PC-9 (cell line): ENCODE measurements around the gene TBC1D2B. TPM values are rescaled to one million over a fixed set of nuclear protein-coding genes. Genes with fewer than 3 reads are reported as not detected.

Experiments
- BruUV-seq: library from RNA; stranded (reverse); fragments of 400-500 nt; replicated peaks from 2 replicates; lab custom pipeline; 2021; lab: Mats Ljungman, UMichigan
- CTCF ChIA-PET: fragments of 300-600 bp; sonication (Branson Sonifier 250); formaldehyde crosslinking; loops from one replicate; lab custom pipeline; 2022; ENCODE audit warnings: antibody characterized with exemption; lab: Charles Lee
- POLR2A ChIA-PET: fragments of 300-600 bp; sonication (Branson Sonifier 250); formaldehyde crosslinking; loops from one replicate; lab custom pipeline; 2022; ENCODE audit warnings: antibody characterized with exemption; ENCODE audit not compliant: unreplicated experiment; lab: Charles Lee
- DNase-seq, 2 experiments: peaks; one replicate each; pipeline versions ENCODE4 v3.0.0 to v3.0.0-alpha.2; 2015 to 2022; ENCODE audit warnings: mixed read lengths in 1 of 2
- H2AFZ ChIP-seq: fragments of 200-600 bp; sonication (generic); 2 replicates; pipeline ENCODE4 v1.8.1; 2017; ENCODE audit warnings: antibody characterized with exemption
- H3F3A ChIP-seq: fragments of 200-600 bp; sonication (generic); 2 replicates; pipeline ENCODE4 v1.8.1; 2017; ENCODE audit warnings: antibody characterized with exemption, mild to moderate bottlenecking, low read depth; ENCODE audit not compliant: insufficient read depth
- H3K27ac ChIP-seq: fragments of 200-600 bp; sonication (generic); 2 replicates; pipeline ENCODE4 v1.6.1; 2016; ENCODE audit warnings: mixed run types
- H3K27me3 ChIP-seq: fragments of 200-600 bp; sonication (generic); 2 replicates; pipeline ENCODE4 v1.6.1; 2016; ENCODE audit warnings: low read depth, mixed run types; ENCODE audit not compliant: insufficient read depth
- H3K36me3 ChIP-seq: fragments of 200-600 bp; sonication (generic); 2 replicates; pipeline ENCODE4 v1.6.1; 2016; ENCODE audit warnings: low read depth, mixed run types
- H3K4me1 ChIP-seq: fragments of 200-600 bp; sonication (generic); replicated peaks from 2 replicates; pipeline ENCODE4 v1.6.1; 2016; ENCODE audit warnings: mixed run types; ENCODE audit not compliant: insufficient read depth
- H3K4me2 ChIP-seq: fragments of 200-600 bp; sonication (generic); 2 replicates; pipeline ENCODE4 v1.6.1; 2017; ENCODE audit warnings: mixed run types
- H3K4me3 ChIP-seq: fragments of 200-600 bp; sonication (generic); 2 replicates; pipeline ENCODE4 v1.6.1; 2016; ENCODE audit warnings: mixed run types
- H3K79me2 ChIP-seq: fragments of 200-600 bp; sonication (generic); 2 replicates; pipeline ENCODE4 v1.6.1; 2017; ENCODE audit warnings: low read depth, mixed run types
- H3K9me2 ChIP-seq: fragments of 200-600 bp; sonication (generic); 2 replicates; pipeline ENCODE4 v1.8.1; 2017; ENCODE audit warnings: mild to moderate bottlenecking; ENCODE audit not compliant: insufficient read depth
- H3K9me3 ChIP-seq: fragments of 200-600 bp; sonication (generic); 2 replicates; pipeline ENCODE4 v1.8.1; 2016; ENCODE audit warnings: low read depth; ENCODE audit not compliant: insufficient read depth
- H4K20me1 ChIP-seq: fragments of 200-600 bp; sonication (generic); 2 replicates; pipeline ENCODE4 v1.8.1; 2017; ENCODE audit not compliant: insufficient read depth
- EZH2 ChIP-seq: fragments of 200-600 bp; sonication (generic); IDR thresholded peaks from 2 replicates; pipeline ENCODE4 v1.8.0; 2017; ENCODE audit warnings: antibody characterized with exemption, low read depth
- intact Hi-C: fragments of 100-400 bp; cut with micrococcal nuclease; formaldehyde crosslinking; loops from one replicate; pipeline ENCODE4 v1.10.0; 2022; ENCODE audit not compliant: unreplicated experiment
- total RNA-seq: library from RNA; stranded (reverse); gene quantifications from 2 replicates; pipeline ENCODE4 v1.2.3, GENCODE V29; 2021
- TF ChIP-seq, protein P1 (sequence below): fragments of 200-600 bp; sonication (generic); conservative IDR thresholded peaks from 2 replicates; pipeline ENCODE4 v1.6.1; 2017; ENCODE audit warnings: mixed run types, antibody characterized with exemption, mild to moderate bottlenecking, moderate library complexity

Gene TBC1D2B
- total RNA-seq, 1 experiment from 2014 or later, result 27.7 TPM

DNA sequence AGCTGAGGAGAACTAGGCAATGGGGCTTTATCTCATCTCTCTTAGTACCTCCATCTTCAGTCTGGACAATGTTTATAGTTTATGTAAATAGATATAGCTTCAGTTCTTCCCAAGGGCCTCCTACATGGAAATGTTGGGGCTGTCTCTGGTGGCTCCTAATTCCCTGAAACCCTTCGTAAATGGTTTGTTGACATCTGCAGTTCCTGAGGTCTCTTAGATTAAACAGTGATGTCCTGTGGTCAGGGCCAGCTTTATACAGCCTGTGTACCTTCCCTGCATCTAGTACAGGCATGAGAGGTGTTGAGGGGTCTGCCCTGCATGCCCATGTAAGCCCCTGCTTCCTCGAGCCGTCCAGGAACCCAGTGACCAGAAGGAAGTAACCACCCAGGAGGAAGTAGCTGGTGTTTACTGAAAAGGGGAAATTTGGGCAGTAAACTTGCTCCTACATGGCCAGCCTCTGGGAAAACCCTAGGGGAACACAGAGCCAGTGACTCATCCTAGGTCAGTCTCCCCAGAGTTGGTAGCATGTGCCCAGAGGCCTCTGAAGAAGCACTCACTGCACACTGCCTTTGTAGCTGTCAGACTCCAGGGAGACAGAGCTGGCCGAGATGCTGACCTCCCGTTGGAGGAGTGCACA is 4.7 kb upstream of the TBC1D2B start:
- no peak overlapping the region for H3K27ac ChIP-seq
- peaks cover 8% of the 10 kb centered on the region; the same call in 1 of the 2 replicates for H3K4me1 ChIP-seq
- CTCF ChIA-PET, result interaction anchor here (0.6 kb wide), 1 partner anchor 284 kb away, joined by 13 read pairs; no protein-coding TSS in a partner anchor
- no peaks in the 10 kb centered on the region for H3K27me3 ChIP-seq
- BruUV-seq, result no TSS peak
- H3K36me3 ChIP-seq, result no peaks in the 10 kb centered on the region
- no peaks in the 10 kb centered on the region for H3K9me2 ChIP-seq
- H3F3A ChIP-seq, result no peaks in the 10 kb centered on the region
- POLR2A ChIA-PET, result interaction anchor here (0.6 kb wide), 2 partner anchors 37 to 67 kb away, joined by 4 to 5 read pairs; no protein-coding TSS in a partner anchor
- no peak overlapping the region for H3K4me3 ChIP-seq
- intact Hi-C loops, result no loop called here
- no peaks in the 10 kb centered on the region for H3K79me2 ChIP-seq
- no peaks in the 10 kb centered on the region for H3K9me3 ChIP-seq
- H4K20me1 ChIP-seq, result no peaks in the 10 kb centered on the region
- H3K4me2 ChIP-seq, result no peak overlapping the region
- no peak for DNase-seq
- H2AFZ ChIP-seq, result no peak overlapping the region; the same call in 1 of the 2 replicates
- no peak for TF ChIP-seq EZH2

DNA sequence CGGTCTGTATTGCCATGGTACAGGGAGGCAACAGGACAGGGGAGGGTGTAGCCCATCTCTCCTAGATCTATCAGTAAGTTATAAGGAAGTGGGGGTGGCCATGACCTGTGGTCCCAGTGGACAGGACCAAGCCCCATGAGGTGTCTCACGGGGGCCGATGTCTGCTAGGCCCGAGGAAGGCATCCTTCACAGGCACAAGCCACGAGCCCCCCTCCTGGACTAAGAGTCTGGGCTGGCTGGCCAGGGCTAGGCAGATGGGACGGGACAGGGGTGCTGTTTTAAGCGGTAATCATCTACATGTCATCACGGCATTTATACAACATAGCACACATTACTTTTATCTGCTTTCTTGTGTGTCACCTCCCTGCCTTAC is 2.6 kb upstream of the TBC1D2B start:
- Histone ChIP-seq H4K20me1 (no peaks in the 10 kb centered on the region), H3K36me3 (no peaks in the 10 kb centered on the region), H3K4me1 (peaks cover 24% of the 10 kb centered on the region), H3F3A (no peaks in the 10 kb centered on the region), H3K27ac (no peak overlapping the region), H3K9me2 (no peaks in the 10 kb centered on the region), H3K9me3 (no peaks in the 10 kb centered on the region), H3K4me2 (no peak overlapping the region), H3K79me2 (0 out of 2 replicates have a peak, but pooled peaks cover 8% of the 10 kb centered on the region), H3K4me3 (no peak overlapping the region), H3K27me3 (no peaks in the 10 kb centered on the region), H2AFZ (no peak overlapping the region)
- ChIA-PET CTCF (no interaction called here), POLR2A (no interaction called here)
- intact Hi-C loops, result no loop called here
- TF ChIP-seq, protein P1, sequence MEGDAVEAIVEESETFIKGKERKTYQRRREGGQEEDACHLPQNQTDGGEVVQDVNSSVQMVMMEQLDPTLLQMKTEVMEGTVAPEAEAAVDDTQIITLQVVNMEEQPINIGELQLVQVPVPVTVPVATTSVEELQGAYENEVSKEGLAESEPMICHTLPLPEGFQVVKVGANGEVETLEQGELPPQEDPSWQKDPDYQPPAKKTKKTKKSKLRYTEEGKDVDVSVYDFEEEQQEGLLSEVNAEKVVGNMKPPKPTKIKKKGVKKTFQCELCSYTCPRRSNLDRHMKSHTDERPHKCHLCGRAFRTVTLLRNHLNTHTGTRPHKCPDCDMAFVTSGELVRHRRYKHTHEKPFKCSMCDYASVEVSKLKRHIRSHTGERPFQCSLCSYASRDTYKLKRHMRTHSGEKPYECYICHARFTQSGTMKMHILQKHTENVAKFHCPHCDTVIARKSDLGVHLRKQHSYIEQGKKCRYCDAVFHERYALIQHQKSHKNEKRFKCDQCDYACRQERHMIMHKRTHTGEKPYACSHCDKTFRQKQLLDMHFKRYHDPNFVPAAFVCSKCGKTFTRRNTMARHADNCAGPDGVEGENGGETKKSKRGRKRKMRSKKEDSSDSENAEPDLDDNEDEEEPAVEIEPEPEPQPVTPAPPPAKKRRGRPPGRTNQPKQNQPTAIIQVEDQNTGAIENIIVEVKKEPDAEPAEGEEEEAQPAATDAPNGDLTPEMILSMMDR, result no peak
- no peak for TF ChIP-seq EZH2
- BruUV-seq, result no TSS peak
- DNase-seq, result no peak

DNA sequence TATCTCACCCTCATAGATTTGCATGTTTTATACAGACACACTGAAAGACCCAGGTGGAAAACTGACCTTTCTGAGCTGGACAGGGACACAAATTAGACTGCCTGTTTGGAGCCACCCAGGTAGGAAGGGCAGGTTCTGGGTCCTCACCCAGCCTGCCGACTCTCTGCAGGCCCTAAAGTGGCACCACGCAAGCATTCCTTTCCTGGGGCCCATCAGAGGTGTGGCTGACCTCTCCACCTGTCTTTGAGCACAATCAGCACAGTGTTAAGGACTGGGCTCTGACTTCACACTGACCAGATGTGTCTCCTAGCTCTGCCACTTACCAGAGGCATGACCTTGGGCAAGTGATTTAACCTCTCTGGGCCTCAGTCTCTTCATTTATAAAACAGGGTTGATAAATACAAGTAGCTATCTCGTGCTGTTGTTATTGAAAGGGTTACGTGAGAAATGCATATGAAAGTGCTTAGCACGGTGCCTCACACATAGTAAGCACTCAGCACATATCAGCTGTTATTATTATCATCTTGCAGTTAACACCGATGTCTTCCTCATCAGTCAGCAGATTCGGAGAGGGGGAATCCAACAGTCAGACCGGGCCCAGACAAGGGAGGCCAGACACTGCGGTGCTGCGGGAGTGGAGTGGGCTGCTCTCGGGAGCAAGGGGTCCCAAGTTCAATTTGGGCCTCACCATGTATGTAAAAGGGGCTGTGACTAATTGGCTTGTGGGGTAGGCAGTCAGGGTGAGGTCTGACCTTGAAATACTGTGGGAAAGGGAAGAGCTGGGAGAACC is 2.0 kb upstream of the TBC1D2B start:
- CTCF ChIA-PET, result no interaction called here
- H3K9me3 ChIP-seq, result no peaks in the 10 kb centered on the region
- no peaks in the 10 kb centered on the region for H3K9me2 ChIP-seq
- H3K4me3 ChIP-seq, result no peak overlapping the region
- no peaks in the 10 kb centered on the region for H3K27me3 ChIP-seq
- peaks cover 24% of the 10 kb centered on the region for H3K4me1 ChIP-seq
- POLR2A ChIA-PET, result interaction anchor here (0.6 kb wide), 1 partner anchor 12 kb away, joined by 5 read pairs; no protein-coding TSS in a partner anchor
- intact Hi-C loops, result no loop called here
- no peaks in the 10 kb centered on the region for H3F3A ChIP-seq
- no peak overlapping the region for H2AFZ ChIP-seq
- no peaks in the 10 kb centered on the region for H3K36me3 ChIP-seq
- no peaks in the 10 kb centered on the region for H4K20me1 ChIP-seq
- no peak for DNase-seq
- H3K4me2 ChIP-seq, result no peak overlapping the region
- BruUV-seq, result no TSS peak
- H3K79me2 ChIP-seq, result 0 out of 2 replicates have a peak, but pooled peaks cover 12% of the 10 kb centered on the region
- no peak for TF ChIP-seq EZH2
- TF ChIP-seq, protein P1, result no peak
- no peak overlapping the region for H3K27ac ChIP-seq
